IPS DF 6.9 (cell line): Measurements from ENCODE around the gene COP1.

Experiments
- DNase-seq: peaks from one replicate; pipeline ENCODE4 v3.0.0-alpha.2; 2013; ENCODE audit warnings: low read depth, low spot score
- H3K27ac ChIP-seq: one replicate; pipeline ENCODE4 v1.5.1; 2013; ENCODE audit warnings: low read length, control low read depth
- H3K27me3 ChIP-seq: 2 replicates; pipeline ENCODE4 v1.6.1; 2013; ENCODE audit warnings: mild to moderate bottlenecking, low read length; ENCODE audit not compliant: control insufficient read depth, insufficient read depth
- H3K36me3 ChIP-seq: 2 replicates; pipeline ENCODE4 v1.6.1; 2013; ENCODE audit warnings: low read length; ENCODE audit not compliant: control insufficient read depth, insufficient read depth
- H3K4me1 ChIP-seq: 2 replicates; pipeline ENCODE4 v1.6.1; 2013; ENCODE audit warnings: low read length; ENCODE audit not compliant: control insufficient read depth, insufficient read depth
- H3K4me3 ChIP-seq: 2 replicates; pipeline ENCODE4 v1.5.1; 2013; ENCODE audit warnings: mild to moderate bottlenecking, low read length
- H3K9me3 ChIP-seq: 2 replicates; pipeline ENCODE4 v1.6.1; 2013; ENCODE audit warnings: low read length, inconsistent platforms; ENCODE audit not compliant: control insufficient read depth, insufficient read depth
- WGBS: extraction: QIAGEN DNeasy Blood & Tissue Kit; methylation state at CpG from one replicate; pipeline ENCODE4 v1.1.7; 2013; ENCODE audit warnings: mixed read lengths, missing lambda C conversion rate; ENCODE audit not compliant: insufficient read length, insufficient coverage; 5-methylcytosine and 5-hydroxymethylcytosine counted together

COP1 gene

GRCh38 chr1:176199707-176200106, 7.4 kb downstream of the COP1 start:
- no peak overlapping the region for H3K27ac ChIP-seq
- H3K9me3 ChIP-seq = no peaks in the 10 kb centered on the region
- WGBS = no CpG with 5 or more reads among the region's 1 CpG
- H3K4me1 ChIP-seq = no peaks in the 10 kb centered on the region; the same call in 1 of the 2 replicates
- no peak overlapping the region for H3K4me3 ChIP-seq
- no peaks in the 10 kb centered on the region for H3K36me3 ChIP-seq
- no peak for DNase-seq
- H3K27me3 ChIP-seq = no peaks in the 10 kb centered on the region

GRCh38 chr1:176198413-176198812, 8.7 kb downstream of the COP1 start:
- no CpG with 5 or more reads among the region's 2 CpGs for WGBS
- H3K27ac ChIP-seq = no peak overlapping the region
- H3K4me1 ChIP-seq = no peaks in the 10 kb centered on the region; the same call in 1 of the 2 replicates
- no peaks in the 10 kb centered on the region for H3K36me3 ChIP-seq
- no peaks in the 10 kb centered on the region for H3K9me3 ChIP-seq
- no peak for DNase-seq
- no peaks in the 10 kb centered on the region for H3K27me3 ChIP-seq
- no peak overlapping the region for H3K4me3 ChIP-seq

GRCh38 chr1:176196728-176197127, 10.4 kb downstream of the COP1 start:
- H3K27ac ChIP-seq = no peak overlapping the region
- no peak for DNase-seq
- H3K9me3 ChIP-seq = no peaks in the 10 kb centered on the region
- no CpG with 5 or more reads among the region's 5 CpGs for WGBS
- no peak overlapping the region for H3K4me3 ChIP-seq
- H3K4me1 ChIP-seq = no peaks in the 10 kb centered on the region; the same call in 1 of the 2 replicates
- H3K27me3 ChIP-seq = no peaks in the 10 kb centered on the region
- H3K36me3 ChIP-seq = no peaks in the 10 kb centered on the region

GRCh38 chr1:176195547-176195946, 11.5 kb downstream of the COP1 start:
- H3K27me3 ChIP-seq = no peaks in the 10 kb centered on the region
- H3K36me3 ChIP-seq = no peaks in the 10 kb centered on the region
- no peaks in the 10 kb centered on the region for H3K9me3 ChIP-seq
- DNase-seq = no peak
- no peaks in the 10 kb centered on the region; the same call in 1 of the 2 replicates for H3K4me1 ChIP-seq
- no peak overlapping the region for H3K27ac ChIP-seq
- no CpG with 5 or more reads among the region's 7 CpGs for whole genome bisulfite sequencing
- no peak overlapping the region for H3K4me3 ChIP-seq

GRCh38 chr1:176193663-176194062, 13.4 kb downstream of the COP1 start:
- Histone ChIP-seq H3K4me1 (no peaks in the 10 kb centered on the region; the same call in 1 of the 2 replicates), H3K4me3 (no peak overlapping the region), H3K36me3 (no peaks in the 10 kb centered on the region), H3K9me3 (no peaks in the 10 kb centered on the region), H3K27me3 (no peaks in the 10 kb centered on the region), H3K27ac (no peak overlapping the region)
- WGBS = 100% methylated on average over 1 of the region's 3 CpGs
- DNase-seq = no peak

- Histone ChIP-seq H3K36me3 (no peaks in the 10 kb centered on the region), H3K4me1 (no peaks in the 10 kb centered on the region; the same call in 1 of the 2 replicates), H3K9me3 (no peaks in the 10 kb centered on the region), H3K4me3 (no peak overlapping the region), H3K27ac (no peak overlapping the region), H3K27me3 (no peaks in the 10 kb centered on the region)
- no CpG with 5 or more reads among the region's 1 CpG for WGBS
- DNase-seq = no peak
Measured at GRCh38 chr1:176193023-176193422, 14.1 kb downstream of the COP1 start.

GRCh38 chr1:176188604-176189003, 18.5 kb downstream of the COP1 start:
- Histone ChIP-seq H3K36me3 (no peaks in the 10 kb centered on the region), H3K4me3 (no peak overlapping the region), H3K27me3 (no peaks in the 10 kb centered on the region), H3K9me3 (no peaks in the 10 kb centered on the region), H3K27ac (no peak overlapping the region), H3K4me1 (no peaks in the 10 kb centered on the region)
- WGBS = no CpG with 5 or more reads among the region's 2 CpGs
- DNase-seq = no peak

- Histone ChIP-seq H3K4me1 (no peaks in the 10 kb centered on the region), H3K36me3 (no peaks in the 10 kb centered on the region), H3K9me3 (no peaks in the 10 kb centered on the region), H3K4me3 (no peak overlapping the region), H3K27me3 (no peaks in the 10 kb centered on the region), H3K27ac (no peak overlapping the region)
- DNase-seq = no peak
- no CpG with 5 or more reads among the region's 3 CpGs for WGBS
Measured at GRCh38 chr1:176187001-176187400, 20.1 kb downstream of the COP1 start.

- Histone ChIP-seq H3K9me3 (no peaks in the 10 kb centered on the region), H3K4me3 (no peak overlapping the region), H3K27ac (no peak overlapping the region), H3K4me1 (no peaks in the 10 kb centered on the region), H3K27me3 (no peaks in the 10 kb centered on the region), H3K36me3 (no peaks in the 10 kb centered on the region)
- no CpG with 5 or more reads among the region's 3 CpGs for WGBS
- DNase-seq = no peak
Measured at GRCh38 chr1:176183618-176184017, 23.5 kb downstream of the COP1 start.

- Histone ChIP-seq H3K27me3 (no peaks in the 10 kb centered on the region), H3K36me3 (no peaks in the 10 kb centered on the region), H3K27ac (no peak overlapping the region), H3K9me3 (no peaks in the 10 kb centered on the region), H3K4me3 (no peak overlapping the region), H3K4me1 (no peaks in the 10 kb centered on the region)
- WGBS = no CpG with 5 or more reads among the region's 5 CpGs
- DNase-seq = no peak
Measured at GRCh38 chr1:176178316-176178715, 28.8 kb downstream of the COP1 start.

GRCh38 chr1:176177764-176178163, 29.3 kb downstream of the COP1 start:
- H3K27me3 ChIP-seq = no peaks in the 10 kb centered on the region

More at GRCh38 chr1:176177764-176178163, 29.3 kb downstream of the COP1 start:
- WGBS = 100% methylated on average over 1 of the region's 2 CpGs
- DNase-seq = no peak
- H3K36me3 ChIP-seq = no peaks in the 10 kb centered on the region
- H3K4me3 ChIP-seq = no peak overlapping the region
- H3K9me3 ChIP-seq = no peaks in the 10 kb centered on the region
- H3K4me1 ChIP-seq = no peaks in the 10 kb centered on the region
- no peak overlapping the region for H3K27ac ChIP-seq
